Lower leg skin (tissue), 3 donors: ENCODE measurements around the gene SNX24.

ENCODE experiments used
- POLR2A ChIP-seq, 2 donors: fragments of 450-650 bp; IDR thresholded peaks; one replicate each; pipeline ENCODE4 v1.6.1; 2016 to 2017; ENCODE audit warnings: antibody characterized with exemption in 2 of 2, mild to moderate bottlenecking in 1 of 2, moderate library complexity in 1 of 2
- TF ChIP-seq, protein P1 (sequence below), 3 donors: fragments of 450-650 bp; IDR thresholded peaks; one replicate each; pipeline ENCODE4 v1.5.1; 2016; ENCODE audit warnings: antibody characterized with exemption in 3 of 3, mild to moderate bottlenecking in 3 of 3, moderate library complexity in 2 of 3

DNA sequence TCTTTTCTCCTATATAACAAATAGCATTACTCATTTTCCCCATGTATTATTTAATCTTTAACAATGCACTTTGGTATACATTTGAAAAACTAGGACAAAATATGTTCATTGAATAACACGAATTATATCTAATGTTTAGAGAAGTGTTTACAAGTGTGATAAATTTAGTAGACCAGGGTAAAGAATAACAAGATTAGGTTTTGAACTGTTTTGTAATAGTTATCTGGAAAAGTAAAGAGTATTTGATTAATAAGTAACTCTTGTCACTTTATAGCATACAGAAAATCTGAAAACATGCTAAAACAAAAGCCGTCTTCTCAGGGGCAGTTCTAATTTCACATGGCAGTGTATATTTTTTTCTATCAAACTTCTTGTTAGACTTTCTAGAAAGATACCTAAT, 132.7 kb downstream of the SNX24 start:
- TF ChIP-seq, protein P1, sequence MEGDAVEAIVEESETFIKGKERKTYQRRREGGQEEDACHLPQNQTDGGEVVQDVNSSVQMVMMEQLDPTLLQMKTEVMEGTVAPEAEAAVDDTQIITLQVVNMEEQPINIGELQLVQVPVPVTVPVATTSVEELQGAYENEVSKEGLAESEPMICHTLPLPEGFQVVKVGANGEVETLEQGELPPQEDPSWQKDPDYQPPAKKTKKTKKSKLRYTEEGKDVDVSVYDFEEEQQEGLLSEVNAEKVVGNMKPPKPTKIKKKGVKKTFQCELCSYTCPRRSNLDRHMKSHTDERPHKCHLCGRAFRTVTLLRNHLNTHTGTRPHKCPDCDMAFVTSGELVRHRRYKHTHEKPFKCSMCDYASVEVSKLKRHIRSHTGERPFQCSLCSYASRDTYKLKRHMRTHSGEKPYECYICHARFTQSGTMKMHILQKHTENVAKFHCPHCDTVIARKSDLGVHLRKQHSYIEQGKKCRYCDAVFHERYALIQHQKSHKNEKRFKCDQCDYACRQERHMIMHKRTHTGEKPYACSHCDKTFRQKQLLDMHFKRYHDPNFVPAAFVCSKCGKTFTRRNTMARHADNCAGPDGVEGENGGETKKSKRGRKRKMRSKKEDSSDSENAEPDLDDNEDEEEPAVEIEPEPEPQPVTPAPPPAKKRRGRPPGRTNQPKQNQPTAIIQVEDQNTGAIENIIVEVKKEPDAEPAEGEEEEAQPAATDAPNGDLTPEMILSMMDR (IDR thresholded peaks at IDR 0.05) = no peak
- no peak for TF ChIP-seq POLR2A (IDR thresholded peaks at IDR 0.05)
